Measurements from ENCODE around the gene INPP5A.
A peak's percentile ranks its signal among the peaks of the same experiment; 100 is the strongest.

INPP5A gene

DNA sequence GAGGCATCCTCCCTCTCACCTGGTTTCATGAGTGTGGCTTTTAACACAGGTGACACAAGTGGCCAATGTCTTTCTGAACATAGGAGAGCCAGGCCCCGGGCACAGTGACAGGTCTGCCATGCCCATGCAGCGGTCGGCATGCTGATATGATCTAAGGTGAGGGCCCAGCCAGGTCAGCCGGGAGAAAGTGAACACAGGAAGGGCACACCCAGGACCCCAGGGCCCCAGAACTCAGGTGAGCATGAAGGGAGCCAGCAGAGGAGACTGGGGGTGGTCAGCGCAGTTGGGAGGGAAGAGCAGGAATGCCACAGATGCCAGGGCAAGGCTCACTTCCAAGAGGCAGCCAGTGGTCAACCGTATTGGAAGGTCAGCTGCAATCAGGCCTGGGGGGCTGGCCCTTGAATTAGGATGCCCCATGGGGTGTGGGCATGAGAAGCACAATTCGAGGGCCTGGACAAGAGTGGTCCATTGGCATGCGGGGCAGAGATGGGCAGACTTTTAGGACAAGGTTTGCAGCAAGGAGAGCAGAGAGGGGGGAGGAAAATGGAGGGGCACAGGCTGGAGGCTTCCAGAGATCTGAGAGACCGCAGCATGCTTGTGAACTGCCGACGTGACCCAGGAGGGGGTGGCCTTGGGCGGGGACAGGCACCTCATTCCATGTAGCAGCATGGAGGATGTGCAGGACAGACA, 3.9 kb upstream of the INPP5A start:
- Histone ChIP-seq H3K27ac (no peak overlapping the region), H3K4me3 (ENCODE audit: low read depth, low read length) (no peak overlapping the region), H3K36me3 (replicated peaks) (no peaks in the 10 kb centered on the region), H3K27me3 (replicated peaks) (no peaks in the 10 kb centered on the region)
- TF ChIP-seq, protein P1, sequence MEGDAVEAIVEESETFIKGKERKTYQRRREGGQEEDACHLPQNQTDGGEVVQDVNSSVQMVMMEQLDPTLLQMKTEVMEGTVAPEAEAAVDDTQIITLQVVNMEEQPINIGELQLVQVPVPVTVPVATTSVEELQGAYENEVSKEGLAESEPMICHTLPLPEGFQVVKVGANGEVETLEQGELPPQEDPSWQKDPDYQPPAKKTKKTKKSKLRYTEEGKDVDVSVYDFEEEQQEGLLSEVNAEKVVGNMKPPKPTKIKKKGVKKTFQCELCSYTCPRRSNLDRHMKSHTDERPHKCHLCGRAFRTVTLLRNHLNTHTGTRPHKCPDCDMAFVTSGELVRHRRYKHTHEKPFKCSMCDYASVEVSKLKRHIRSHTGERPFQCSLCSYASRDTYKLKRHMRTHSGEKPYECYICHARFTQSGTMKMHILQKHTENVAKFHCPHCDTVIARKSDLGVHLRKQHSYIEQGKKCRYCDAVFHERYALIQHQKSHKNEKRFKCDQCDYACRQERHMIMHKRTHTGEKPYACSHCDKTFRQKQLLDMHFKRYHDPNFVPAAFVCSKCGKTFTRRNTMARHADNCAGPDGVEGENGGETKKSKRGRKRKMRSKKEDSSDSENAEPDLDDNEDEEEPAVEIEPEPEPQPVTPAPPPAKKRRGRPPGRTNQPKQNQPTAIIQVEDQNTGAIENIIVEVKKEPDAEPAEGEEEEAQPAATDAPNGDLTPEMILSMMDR (IDR thresholded peaks at IDR 0.05; ENCODE audit: low read depth, low read length, missing control alignments), result no peak
- in situ Hi-C loops (cut with HindIII; ENCODE audit: low pct_ligation_motif_present, low sequenced_read_pairs), result no loop called here
- no peak for DNase-seq

GRCh38 chr10:132534391-132535064, 3.1 kb upstream of the INPP5A start:
- H3K27ac ChIP-seq, result no peak overlapping the region
- TF ChIP-seq, protein P1 (IDR thresholded peaks at IDR 0.05; ENCODE audit: low read depth, low read length, missing control alignments), result no peak
- H3K4me3 ChIP-seq (ENCODE audit: low read depth, low read length), result no peak overlapping the region
- no peak for DNase-seq
- H3K36me3 ChIP-seq (replicated peaks), result no peaks in the 10 kb centered on the region
- no peaks in the 10 kb centered on the region for H3K27me3 ChIP-seq (replicated peaks)
- in situ Hi-C loops (cut with HindIII; ENCODE audit: low pct_ligation_motif_present, low sequenced_read_pairs), result no loop called here

- in situ Hi-C loops (cut with HindIII; ENCODE audit: low pct_ligation_motif_present, low sequenced_read_pairs), result no loop called here
- no peak for DNase-seq
- H3K4me3 ChIP-seq (ENCODE audit: low read depth, low read length), result no peak overlapping the region
- H3K27ac ChIP-seq, result no peak overlapping the region
- H3K36me3 ChIP-seq (replicated peaks), result no peaks in the 10 kb centered on the region
- TF ChIP-seq, protein P1 (IDR thresholded peaks at IDR 0.05; ENCODE audit: low read depth, low read length, missing control alignments), result no peak
- no peaks in the 10 kb centered on the region for H3K27me3 ChIP-seq (replicated peaks)
Observed at GRCh38 chr10:132535065-132535651, 2.4 kb upstream of the INPP5A start.

GRCh38 chr10:132536241-132536876, 1.2 kb upstream of the INPP5A start:
- Histone ChIP-seq H3K27me3 (replicated peaks) (no peaks in the 10 kb centered on the region), H3K27ac (peak overlapping the region; percentile 72), H3K36me3 (replicated peaks) (no peaks in the 10 kb centered on the region), H3K4me3 (ENCODE audit: low read depth, low read length) (peak overlapping the region; percentile 62)
- TF ChIP-seq, protein P1 (IDR thresholded peaks at IDR 0.05; ENCODE audit: low read depth, low read length, missing control alignments), result peak; percentile 3
- DNase-seq, result no peak
- in situ Hi-C loops (cut with HindIII; ENCODE audit: low pct_ligation_motif_present, low sequenced_read_pairs), result no loop called here

DNA sequence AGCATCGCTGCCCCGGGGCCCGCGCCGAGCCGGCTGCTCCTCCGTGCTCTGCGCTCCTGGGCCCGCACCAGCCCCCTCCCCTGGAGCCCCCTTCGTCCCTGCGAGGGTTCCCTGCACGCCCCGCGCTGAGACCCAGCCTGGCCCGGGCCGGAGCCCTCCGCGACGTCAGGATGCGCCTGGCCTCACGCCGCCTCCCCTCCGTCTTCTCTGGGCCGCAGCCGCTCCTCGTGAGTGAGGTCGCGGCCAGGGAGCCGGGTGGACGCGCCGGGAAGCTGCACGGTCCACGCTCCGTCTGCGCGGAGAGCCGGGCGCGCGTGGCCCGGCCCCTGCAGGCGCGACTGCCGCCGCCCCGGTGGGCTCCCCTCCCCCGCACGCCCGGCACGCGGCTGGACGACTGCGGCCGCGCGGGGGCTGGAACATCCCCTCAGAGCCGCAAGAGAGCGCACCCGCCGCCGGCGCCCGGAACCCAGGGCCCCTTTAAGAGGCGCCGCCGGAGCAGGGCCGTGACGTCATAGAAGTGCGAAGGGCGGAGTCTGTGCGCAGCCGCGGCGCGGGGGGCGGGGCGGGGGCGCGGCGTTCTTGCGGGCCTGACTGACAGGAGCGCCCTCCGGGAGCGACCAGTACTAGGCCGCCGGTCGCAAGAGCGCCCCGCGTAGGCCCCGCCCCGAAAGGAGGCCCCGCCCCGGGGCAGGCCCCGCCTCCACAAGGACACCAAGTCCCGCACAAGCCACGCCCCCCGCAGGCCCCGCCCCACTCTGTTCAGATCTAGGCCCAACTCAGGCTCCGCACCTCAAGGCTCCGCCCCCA, 507 bp upstream of the INPP5A start:
- in situ Hi-C loops (cut with HindIII; ENCODE audit: low pct_ligation_motif_present, low sequenced_read_pairs), result no loop called here
- TF ChIP-seq, protein P1 (IDR thresholded peaks at IDR 0.05; ENCODE audit: low read depth, low read length, missing control alignments), result peak; percentile 26
- H3K36me3 ChIP-seq (replicated peaks), result no peaks in the 10 kb centered on the region
- peak overlapping the region; percentile 72 for H3K27ac ChIP-seq
- H3K27me3 ChIP-seq (replicated peaks), result no peaks in the 10 kb centered on the region
- peak overlapping the region; percentile 62 for H3K4me3 ChIP-seq (ENCODE audit: low read depth, low read length)
- peak; percentile 99 for DNase-seq
